HG02885 (cell line): ENCODE measurements around the gene SRD5A1.
A peak's percentile ranks its signal among the peaks of the same experiment; 100 is the strongest.

Source experiments
- ATAC-seq: cut with Tn5 transposase; IDR thresholded peaks from one replicate; pipeline ENCODE4 v1.9.1; 2021; ENCODE audit warnings: mild to moderate bottlenecking; ENCODE audit not compliant: unreplicated experiment, poor library complexity

The SRD5A1 gene

DNA sequence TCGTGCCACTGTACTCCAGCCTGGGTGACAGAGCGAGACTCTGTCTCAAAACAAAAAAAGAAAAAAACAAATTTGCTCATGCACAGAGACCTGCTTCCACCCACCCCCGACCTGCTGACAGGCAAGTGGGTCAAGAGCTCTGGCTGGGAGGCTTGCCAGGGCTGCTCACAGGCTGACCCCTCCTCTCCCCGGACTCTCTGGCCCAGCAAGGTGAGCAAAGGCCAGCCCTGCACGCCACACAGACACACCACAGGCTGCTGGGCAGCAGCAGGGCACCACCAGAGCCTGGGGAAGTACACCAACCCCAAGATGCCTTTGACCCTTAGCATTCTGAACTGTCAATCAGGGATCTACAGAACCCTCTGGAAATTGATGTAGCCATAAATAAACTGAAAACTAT, 29.6 kb upstream of the SRD5A1 start:
- no peak for ATAC-seq

DNA sequence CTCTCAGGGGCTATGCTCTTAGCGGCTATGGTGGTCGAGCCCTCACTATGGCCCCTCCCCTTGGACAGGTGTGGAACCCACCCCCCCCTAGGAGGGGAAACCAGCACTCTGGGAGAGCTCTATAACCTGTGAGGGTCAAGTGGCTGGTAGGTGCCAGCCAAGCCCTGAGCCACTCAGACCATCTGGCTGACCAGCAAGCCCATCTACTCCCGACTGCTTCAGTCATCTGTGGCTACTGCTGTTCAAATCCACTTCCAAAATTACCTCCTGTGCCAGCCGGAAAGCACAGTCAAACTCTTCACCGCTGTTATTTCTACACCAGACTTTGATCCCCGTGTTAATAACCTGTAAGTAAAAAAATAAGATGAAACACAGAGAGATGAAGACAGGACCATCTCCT, 28.9 kb upstream of the SRD5A1 start:
- ATAC-seq = no peak

DNA sequence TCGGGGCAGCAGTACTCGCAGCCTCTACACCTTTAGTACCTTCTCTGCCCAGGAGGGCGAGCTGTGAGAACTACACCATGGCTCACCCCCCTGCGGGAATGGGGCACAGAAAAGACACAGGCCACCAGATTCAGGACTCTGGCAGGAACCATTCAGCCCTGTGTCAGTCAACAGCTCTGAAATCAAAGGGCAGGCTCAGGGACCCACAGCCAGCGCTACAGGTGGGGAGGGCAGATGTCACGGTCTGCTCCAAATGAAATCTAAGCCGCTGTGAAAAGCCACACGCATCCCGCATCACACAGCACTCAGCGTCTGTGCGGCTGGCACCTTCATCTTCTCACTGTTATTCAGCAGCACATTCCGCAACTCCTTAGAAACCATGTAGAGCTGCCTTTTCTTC, 28.3 kb upstream of the SRD5A1 start:
- ATAC-seq = no peak

DNA sequence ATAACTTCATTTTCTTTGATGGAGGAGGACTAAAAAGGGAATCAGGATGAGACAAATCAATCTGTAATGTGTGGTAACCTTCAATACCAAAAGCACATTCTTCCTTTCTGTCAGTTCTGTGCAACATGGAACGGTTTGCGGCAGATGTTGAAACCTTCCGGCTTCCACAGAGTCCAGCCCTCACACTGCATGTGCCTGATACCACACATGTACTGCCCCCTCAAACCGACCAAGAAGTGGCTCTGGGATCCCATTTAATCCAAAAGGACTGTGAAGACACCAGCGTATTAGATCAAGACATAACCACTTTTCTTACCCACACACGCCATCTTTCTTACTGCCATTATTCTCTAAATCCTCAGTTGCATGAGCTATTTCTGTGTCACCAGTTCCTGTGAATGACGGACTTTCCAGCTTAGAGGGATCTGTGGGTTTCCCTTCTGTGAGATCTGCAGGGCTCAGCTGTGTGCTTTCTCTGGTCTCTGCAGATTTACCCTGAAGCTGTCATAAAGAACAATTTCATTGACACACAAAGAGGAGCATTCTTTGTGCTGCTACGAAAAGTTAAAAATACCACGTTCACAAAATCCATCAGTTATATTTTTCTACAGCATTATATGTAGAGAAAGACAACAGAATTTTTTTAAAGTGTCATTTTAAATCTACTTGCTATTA, 26.2 kb upstream of the SRD5A1 start:
- ATAC-seq = no peak

DNA sequence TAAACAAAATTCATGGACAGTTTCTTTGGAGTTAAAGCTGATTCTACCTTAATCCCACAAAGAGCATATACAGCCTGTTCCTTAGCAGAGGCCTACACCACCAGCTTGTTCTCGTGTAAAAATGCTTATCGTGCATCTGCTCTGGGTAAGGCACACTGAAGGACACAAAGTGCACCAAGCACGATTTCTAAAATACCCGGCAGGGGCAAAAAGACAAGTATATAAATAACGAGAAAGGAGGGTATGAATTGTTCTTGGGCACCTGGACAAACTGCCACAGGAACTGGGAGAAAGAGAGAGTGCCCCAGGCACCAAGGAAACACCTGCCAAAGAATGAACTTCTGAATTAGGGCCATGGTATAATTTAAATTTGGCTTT, 25.7 kb upstream of the SRD5A1 start:
- ATAC-seq = no peak

DNA sequence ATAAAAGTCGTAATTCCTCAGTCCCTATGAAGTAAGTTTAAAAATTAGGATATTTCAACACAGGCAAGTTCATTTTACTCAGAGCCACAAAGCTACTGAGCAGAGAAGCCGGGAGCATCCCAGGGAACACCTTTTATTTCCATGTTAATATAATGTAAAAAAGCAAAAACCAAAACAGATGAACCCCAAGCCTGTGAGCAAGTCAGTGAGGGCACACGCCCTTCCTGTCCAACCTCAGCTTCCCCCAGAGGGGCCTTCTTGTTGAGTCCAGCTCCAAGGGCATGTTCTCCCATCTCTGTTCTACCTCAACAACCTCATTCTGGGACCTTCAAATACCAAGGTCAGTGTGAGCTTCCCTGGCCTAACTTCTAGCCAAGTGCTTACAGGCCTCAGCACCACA, 25.2 kb upstream of the SRD5A1 start:
- no peak for ATAC-seq

DNA sequence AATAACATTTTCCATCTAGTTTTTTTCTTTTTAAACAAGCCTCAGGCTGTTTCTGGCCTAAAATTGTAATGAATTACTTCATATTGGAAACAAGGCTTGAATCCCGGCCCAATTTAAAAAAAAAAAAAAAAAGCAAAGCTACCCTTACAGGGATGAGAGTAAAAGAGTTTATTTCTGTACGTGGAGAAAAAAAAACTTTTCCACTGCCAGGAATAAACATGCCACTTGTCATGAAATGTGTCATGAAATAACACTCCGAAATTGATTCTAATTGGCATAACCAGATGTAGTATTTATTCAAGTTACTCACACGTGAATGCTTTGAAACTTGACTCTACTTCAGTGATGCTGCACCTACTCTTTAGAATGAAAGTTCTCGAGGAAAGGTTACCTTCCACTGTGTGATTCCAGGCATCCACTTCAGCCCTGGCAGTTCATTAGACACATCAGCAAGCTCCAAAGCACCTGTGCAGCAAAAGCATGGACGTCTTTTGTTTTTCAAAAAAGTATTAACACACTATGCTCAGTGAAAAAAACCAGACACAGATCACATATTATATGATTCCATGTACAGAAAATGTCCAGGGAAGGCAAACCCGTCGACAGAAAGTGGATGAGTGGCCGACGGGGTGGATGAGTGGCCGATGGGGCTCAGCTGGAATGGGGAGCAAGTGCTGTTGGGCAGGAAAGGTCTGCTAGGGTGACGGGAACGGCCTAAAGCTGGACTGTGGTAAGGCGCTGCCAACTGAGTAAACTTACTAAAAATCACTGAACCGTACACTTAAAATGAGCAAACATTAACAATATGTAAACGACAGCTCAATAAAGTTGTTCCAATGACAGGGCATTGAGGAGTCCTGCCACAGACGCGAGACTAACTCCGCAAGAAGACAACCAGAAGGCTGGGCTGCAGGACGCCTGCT, 21.6 kb upstream of the SRD5A1 start:
- no peak for ATAC-seq

DNA sequence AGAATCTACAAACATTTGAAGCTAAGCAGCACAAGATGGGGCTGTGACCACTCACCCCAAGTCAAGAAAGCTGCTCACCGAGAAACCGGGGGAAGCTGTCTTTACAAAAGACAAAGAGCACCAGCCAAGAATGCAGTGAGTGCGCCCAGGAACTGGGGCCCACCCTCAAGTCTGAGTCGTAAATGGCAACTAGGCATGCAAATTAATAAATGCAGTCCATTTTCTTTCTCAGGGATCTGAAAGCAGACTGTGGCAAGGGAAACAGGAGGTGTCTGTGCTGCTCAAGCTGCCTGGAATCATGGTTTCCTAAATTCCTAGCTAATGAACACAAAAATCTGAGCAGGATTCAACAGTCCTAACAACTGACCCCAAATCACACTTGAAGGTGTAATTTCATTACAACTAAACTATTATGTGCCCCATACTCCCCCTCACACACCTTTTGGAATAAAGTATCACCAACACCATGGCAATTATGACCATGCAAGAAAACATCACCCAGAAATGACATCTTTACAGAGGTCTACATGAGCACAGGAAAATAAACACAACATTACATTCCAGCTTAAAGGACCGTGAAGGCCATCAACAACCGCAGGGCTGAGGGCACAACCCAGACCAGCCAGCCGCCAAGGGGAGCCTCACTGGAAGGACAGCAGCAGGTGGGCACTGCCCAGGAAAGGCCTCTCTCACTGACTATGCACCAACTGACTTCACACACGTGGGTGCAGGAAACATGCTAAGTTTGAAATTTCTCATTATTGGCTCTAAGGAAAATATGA, 18.0 kb upstream of the SRD5A1 start:
- no peak for ATAC-seq

DNA sequence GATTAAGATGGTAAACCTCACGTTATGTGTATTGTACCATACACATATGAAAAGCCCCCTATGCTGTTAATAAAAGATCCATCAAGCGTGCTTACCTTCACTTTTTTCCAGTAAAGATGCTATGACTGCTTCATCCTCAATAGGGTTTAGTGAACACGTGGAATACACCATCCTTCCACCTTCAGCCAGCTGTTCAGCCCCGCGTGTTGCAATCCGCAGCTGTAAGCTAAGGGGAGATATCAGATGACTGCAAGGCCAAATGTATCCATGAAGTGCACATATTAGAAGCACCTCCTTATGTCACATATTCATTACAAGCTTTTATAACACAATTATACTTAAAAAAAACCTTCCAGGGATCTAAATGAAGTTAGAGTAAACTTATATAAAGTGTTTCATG, 16.6 kb upstream of the SRD5A1 start:
- ATAC-seq = no peak

DNA sequence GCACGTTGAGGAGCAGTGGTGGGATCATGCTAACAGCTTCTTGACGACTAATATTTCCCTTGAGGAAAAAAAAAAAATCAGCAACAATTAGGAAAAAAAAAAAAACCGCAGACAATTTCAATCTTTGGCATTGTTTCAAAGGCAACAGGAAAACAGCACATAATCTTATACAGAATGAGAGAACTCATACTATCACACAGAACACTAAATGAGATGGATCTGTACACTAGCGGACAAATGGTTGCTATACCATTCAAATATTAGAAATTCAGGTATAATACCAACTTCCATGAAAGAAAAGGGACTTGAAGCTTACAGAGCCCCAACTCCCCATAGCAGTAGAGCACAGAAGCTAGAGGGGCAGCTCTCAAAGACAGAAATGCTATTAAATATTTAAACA, 10.0 kb upstream of the SRD5A1 start:
- no peak for ATAC-seq

DNA sequence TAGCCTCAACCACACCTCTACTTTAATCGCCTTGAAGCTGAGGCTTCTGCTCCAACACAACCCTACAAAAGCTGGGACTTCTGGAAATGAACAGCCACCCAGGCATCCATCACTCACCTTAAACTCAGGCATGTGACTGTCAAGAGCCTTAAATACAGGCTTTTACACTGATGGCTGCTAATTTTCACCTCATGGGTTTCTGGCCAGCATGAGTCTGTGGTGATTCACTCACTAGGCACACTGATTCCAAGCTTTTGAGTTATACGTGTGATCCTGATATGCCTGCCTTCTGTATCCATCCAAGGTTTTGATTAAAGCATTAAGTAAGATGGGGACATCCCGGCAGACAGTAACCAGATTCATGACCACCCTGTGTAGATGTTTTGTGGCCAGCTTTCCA, 9.3 kb upstream of the SRD5A1 start:
- ATAC-seq = no peak

DNA sequence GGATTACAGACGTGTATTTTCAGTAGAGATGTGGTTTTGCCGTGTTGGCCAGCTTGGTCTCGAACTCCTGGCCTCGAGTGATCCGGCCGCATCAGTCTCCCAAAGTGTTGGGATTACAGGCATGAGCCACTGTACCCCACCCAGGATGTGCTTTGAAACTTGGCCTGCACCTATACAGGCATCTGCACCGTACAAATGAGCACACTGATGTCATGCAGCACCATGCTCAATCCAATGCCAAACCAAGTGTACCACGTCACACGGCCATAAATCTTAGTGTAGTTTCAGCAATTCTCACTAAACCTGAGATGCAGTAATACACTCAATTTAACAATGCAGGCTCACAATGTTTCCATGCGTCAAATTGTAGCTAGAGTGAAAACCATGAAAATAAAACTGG, 6.7 kb upstream of the SRD5A1 start:
- ATAC-seq = no peak

DNA sequence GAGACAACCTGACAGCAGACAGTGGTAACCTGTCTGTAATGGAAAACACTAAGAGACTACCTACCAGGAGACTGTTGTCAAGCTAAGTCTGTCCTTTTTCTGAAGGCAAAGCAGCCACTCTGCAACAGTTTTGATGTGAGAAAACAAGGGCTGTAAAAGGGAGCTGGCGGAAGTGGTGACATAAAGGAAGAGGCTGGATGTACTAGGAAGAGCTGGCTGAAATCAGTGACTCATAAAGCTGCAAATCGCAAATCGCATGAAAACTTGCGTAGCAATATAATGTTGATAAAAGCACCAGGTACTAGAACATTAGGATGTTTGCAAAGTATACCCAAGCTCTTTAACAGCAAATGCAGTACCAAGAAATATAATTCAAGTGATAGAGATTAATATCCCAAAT, 1.8 kb upstream of the SRD5A1 start:
- no peak for ATAC-seq

DNA sequence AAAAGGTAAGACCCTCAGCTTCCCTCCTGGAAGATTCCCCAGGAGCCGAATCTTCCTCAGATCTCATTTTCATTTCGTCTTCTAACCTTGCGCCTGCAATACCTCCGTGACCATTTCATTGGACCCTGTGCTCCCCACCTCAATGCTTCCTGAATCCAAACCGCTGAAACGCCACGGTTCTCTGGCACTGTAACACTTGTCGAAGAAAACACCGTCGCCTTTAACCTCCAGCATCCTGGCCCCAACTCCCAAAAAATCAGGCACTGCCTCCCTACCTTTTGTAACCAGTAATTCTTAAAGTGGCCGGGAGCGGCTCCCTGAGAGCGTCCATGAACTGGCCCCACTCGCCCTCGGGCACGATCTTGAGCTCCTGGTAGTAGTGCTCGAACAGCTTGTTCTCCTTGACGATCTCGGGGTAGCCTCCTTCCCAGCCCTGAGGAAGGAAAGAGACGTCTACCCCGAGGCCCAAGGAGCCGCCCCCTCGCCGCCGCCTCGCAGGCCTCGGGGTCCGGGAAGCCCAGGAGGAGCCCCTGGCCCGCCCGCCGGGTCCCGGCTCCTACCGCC, 834 bp upstream of the SRD5A1 start:
- peak; percentile 26 for ATAC-seq

DNA sequence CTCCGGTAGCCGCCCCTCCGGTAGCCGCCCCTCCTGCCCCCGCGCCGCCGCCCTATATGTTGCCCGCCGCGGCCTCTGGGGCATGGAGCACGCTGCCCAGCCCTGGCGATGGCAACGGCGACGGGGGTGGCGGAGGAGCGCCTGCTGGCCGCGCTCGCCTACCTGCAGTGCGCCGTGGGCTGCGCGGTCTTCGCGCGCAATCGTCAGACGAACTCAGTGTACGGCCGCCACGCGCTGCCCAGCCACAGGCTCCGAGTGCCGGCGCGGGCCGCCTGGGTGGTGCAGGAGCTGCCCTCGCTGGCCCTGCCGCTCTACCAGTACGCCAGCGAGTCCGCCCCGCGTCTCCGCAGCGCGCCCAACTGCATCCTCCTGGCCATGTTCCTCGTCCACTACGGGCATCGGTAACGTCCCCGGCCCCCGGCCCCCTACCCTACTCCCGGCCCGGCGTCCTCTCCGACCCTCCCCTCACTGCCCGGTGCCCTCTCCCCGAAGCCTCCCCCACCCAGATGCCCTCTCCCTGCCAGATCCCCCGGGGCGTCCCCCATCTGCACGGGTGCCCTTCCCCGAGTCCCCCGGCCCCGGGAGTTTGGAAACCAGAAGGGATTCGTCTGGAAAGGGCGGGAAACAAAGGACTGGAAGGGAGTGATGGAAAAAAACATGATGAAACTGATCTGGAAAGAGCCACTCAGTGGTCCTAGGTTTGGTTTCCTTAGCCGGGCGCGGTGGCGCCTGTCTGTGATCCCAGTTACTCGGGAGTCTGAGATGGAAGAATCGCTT, 417 bp downstream of the SRD5A1 start:
- peak; percentile 62 for ATAC-seq

DNA sequence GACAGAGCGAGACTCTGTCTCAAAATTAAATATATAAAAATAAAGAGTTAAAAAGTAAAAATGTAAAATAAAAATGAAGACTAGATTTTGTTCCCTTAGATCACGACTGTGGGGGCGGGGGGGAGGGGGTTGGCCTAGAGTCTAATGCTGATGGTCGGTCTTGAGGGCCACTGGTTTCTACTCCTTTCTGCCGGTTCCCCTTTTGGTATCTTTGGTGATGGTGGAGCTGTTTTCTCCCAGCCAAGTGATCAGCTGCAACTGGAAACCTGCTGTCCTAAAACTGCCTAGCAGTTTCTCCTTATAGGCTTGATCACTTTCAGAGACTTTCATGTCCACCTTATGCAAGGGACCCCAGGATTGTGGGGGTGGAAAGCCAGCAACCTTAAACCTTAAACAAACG, 1.1 kb downstream of the SRD5A1 start:
- no peak for ATAC-seq

DNA sequence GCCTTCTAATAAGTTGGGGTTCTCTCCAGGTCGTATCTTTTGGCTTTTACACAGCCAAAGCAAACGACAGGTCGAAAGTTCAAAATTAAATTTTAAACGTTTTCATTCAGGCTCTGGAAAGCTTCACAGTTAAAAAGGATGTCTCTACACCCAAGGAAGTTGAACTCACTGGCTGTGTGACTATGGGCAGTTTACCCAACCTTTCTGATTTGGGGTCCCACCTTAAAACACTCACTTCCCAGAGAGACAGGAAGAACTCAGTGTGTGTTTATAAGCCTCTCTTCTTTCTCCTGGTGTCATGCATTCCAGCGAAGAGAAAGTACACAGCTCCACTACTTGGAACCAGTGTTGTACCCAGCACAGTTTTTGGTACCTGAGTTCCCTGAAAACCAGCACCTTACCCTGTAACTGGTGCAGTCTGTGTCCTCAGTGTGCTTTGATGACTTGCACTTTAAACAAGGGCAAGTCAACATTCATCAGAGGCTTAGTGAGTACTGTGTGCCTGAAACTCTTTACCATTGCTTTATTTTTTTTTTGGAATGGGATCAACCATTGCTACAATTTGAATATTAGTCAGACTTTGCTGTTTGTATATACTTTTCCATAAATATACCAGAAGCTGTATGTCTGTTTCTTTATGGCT, 1.7 kb downstream of the SRD5A1 start:
- ATAC-seq = no peak

DNA sequence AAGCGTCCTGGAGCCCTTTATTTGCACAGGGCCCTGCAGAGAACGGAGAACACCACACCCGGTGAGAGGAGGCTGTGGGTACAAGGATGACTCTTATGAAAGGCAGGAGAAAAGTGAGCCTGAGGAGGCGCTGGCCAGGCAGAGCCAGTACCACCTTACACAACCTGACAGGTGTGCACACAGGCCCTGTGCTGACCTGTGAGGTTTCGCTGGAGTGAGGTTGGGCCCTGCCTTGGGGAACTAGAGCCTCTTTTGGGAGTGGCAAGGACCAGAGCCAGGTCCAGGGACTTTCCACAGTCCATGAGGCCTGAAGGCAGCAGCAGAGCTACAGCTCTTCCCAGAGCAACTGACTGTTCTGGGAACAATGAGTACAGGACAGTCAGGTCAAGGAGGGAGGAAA, 3.1 kb downstream of the SRD5A1 start:
- ATAC-seq = no peak

DNA sequence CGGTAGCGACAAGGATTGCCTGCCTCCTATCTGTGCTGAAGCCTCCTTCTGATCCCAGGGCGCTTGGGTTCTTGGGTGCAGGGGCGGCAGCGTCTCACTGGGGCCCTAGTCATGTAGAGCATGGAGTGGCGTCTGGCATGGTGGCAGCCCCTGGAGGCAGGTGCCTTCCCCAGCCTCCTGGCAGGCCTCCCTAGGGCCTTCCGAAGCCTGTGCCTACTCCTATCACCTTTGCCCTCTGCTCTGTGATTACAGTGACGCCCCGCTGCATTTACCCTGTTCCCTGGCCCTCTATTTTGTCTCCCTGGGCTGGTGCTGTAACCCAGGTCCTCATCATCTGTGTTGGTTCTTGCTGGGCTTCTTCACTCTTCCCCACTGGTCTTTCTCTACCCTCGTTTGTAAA, 3.8 kb downstream of the SRD5A1 start:
- ATAC-seq = no peak

DNA sequence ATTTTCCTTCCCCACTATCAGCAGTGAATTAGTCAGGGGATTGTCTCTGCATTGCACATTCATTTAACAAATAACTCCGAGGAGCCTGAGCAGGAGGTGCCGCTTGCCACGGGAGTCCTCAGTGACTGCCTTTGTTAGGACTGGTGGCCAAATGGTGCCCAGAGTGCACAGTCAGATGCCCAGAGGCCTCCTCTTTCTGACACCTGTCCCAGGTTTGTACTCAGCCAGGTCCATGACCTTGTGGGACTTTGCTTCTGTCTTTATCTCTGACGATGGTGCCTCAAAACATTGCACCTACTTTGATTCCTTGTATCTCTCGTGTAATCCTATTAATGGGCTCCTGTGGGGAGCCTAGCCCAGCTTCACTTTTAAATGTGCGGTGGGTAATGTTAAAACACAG, 4.3 kb downstream of the SRD5A1 start:
- no peak for ATAC-seq
